ENCODE measurements around the gene KLK3. TPM values are rescaled to one million over a fixed set of nuclear protein-coding genes. Genes with fewer than 3 reads are reported as not detected.
A peak's percentile ranks its signal among the peaks of the same experiment; 100 is the strongest.

Gene KLK3
- total RNA-seq, 2 experiments from 2014 or later: not detected

GRCh38 chr19:50909240-50910070 is 54.7 kb downstream of the KLK3 start:
- Mint-ChIP-seq H3K4me1 (ENCODE audit: low read depth) (peaks cover 8% of the 10 kb centered on the region), H3K27me3 (peaks cover 39% of the 10 kb centered on the region), H3K36me3 (ENCODE audit: low read depth) (no peaks in the 10 kb centered on the region), H3K9me3 (no peaks in the 10 kb centered on the region), H3K4me3 (no peak overlapping the region), H3K27ac (no peak overlapping the region)
- ATAC-seq (peak; percentile 63), DNase-seq (peak; percentile 58)
- POLR2A ChIA-PET: no interaction called here
- no peak for TF ChIP-seq CTCF (IDR thresholded peaks at IDR 0.05)
- CTCF ChIA-PET: interaction anchor here (1.1 kb wide), 1 partner anchor 354 kb away, joined by 4 read pairs; no protein-coding TSS in a partner anchor
- intact Hi-C loops (cut with micrococcal nuclease): no loop called here

Other genes with a start within 250 kb of the KLK3 start
- not detected for gene SYT3, start 215.0 kb upstream of the KLK3 start, total RNA-seq
- 1 to 10 TPM; 1.5 to 3.2 TPM for gene C19orf81, start 205.5 kb upstream of the KLK3 start, total RNA-seq
- gene SHANK1, start 135.1 kb upstream of the KLK3 start, total RNA-seq: under 1 TPM in 1 of 2 experiments, not detected in 1; 0.25 TPM
- 1 to 10 TPM; 2.2 to 2.7 TPM for gene CLEC11A, start 131.6 kb upstream of the KLK3 start, total RNA-seq
- not detected for gene GPR32, start 84.5 kb upstream of the KLK3 start, total RNA-seq
- not detected for gene ACP4, start 64.5 kb upstream of the KLK3 start, total RNA-seq
- under 1 TPM; 0.65 to 0.83 TPM for gene KLK1, start 31.1 kb upstream of the KLK3 start, total RNA-seq
- gene KLK15, start 21.3 kb upstream of the KLK3 start, total RNA-seq: not detected
- under 1 TPM; 0.51 to 0.90 TPM for gene KLK2, start 18.5 kb downstream of the KLK3 start, total RNA-seq
- not detected for gene KLK4, start 56.5 kb downstream of the KLK3 start, total RNA-seq
- gene KLK5, start 98.1 kb downstream of the KLK3 start, total RNA-seq: not detected
- gene KLK6, start 114.7 kb downstream of the KLK3 start, total RNA-seq: not detected
- gene KLK7, start 129.0 kb downstream of the KLK3 start, total RNA-seq: not detected
- not detected for gene KLK8, start 146.7 kb downstream of the KLK3 start, total RNA-seq
- gene KLK10, start 164.8 kb downstream of the KLK3 start, total RNA-seq: not detected
- not detected for gene KLK11, start 171.7 kb downstream of the KLK3 start, total RNA-seq
- gene KLK12, start 180.1 kb downstream of the KLK3 start, total RNA-seq: not detected
- gene KLK13, start 210.2 kb downstream of the KLK3 start, total RNA-seq: not detected
- gene KLK14, start 228.0 kb downstream of the KLK3 start, total RNA-seq: under 1 TPM; 0.32 to 0.43 TPM